NCI-H1105 treated with DMSO at 0.1 percent for 48 hours (cell line): ENCODE measurements around the gene GPR15LG.
"Not testable (repeated sequence)": the region's sequence is repeated elsewhere in the genome, so short reads cannot be mapped to it uniquely, and the experiment has no call there.

ENCODE experiments used
- DNase-seq: peaks from one replicate; lab custom pipeline; 2025; lab: John Stamatoyannopoulos, UW

Gene GPR15LG

DNA sequence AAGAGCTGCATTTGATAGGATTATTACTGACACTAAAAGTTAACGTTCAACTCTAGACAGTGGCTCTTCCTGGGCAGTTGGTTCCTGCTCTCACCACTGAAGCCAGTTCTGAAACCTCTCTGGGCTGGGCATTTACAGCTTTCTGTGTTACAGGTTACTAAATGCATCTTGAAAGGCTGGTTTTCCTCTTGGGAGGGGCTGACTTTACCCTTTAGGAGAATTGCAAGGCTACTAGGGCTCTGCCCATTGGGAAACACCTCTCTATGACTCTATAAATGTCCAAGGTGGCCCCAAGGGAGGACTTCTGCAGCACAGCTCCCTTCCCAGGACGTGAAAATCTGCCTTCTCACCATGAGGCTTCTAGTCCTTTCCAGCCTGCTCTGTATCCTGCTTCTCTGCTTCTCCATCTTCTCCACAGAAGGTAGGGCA lies at the start of gene GPR15LG:
Gene GPR15LG, plus strand, starts transcription at position 301 of the 429 bp plus-strand sequence. Its CDS starts 51 bp downstream, at position 352.
- DNase-seq: no peak

DNA sequence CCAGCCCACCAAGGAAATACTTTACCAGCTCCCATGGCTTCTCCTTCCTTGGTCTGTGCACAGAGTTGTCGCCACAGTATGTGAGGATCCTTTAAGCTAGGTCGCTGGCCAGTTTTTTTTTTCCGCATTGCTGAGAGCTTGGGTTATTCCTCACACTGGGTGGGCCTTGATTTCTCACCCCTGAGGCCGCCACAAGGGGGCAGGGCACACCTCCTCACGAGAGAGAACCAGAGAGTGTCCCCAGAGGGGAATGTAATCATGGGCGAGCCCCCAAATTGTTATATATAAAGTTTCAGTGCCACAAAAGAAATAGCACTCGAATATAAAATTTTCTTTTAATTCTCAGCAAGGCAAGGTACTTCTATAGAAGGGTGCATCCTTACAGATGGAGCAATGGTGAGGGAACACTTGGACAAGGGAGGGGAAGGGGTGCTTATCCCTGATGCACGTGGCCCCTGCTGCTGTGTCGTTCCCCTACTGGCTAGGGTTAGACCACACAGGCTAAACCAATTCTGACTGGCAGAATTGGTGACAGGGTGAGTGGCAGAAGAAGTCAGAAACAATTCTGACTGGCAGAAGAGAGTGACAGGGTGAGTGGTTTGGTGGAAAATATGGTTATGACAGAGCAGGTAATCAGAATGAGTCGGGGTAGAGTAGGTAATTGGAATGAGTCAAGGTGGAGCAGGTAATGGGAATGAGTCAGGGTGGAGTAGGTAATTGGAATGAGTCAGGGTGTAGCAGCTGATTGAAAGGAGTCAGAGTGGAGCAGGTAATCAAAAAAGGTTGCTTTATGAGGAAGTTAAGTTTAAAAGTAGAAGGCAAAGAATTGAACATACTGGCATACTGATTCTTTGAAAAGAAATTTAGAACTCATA lies 47.5 kb upstream of the GPR15LG start:
- not testable (repeated sequence) for DNase-seq

DNA sequence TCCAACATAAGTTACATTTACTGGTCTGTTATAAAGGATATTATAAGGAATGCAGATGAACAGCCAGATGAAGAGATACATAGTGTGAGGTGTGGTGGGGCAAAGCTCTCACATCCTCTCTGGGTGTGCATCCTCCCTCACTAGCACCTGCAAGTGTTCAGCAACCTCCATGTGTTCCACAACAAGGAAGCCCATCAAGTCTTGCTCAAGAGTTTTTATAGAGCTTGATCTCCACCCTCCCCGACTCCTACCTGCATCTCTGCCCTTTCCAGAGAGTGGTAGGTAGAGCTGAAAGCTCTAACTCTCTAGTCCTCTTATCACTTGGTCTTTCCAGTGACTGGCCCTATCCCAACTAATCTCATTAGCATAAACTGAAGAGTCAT lies 46.8 kb upstream of the GPR15LG start:
- no peak for DNase-seq

GRCh38 chr10:84135836-84136235 lies 37.8 kb upstream of the GPR15LG start:
- DNase-seq: no peak

GRCh38 chr10:84137811-84138210 lies 35.8 kb upstream of the GPR15LG start:
- no peak for DNase-seq

DNA sequence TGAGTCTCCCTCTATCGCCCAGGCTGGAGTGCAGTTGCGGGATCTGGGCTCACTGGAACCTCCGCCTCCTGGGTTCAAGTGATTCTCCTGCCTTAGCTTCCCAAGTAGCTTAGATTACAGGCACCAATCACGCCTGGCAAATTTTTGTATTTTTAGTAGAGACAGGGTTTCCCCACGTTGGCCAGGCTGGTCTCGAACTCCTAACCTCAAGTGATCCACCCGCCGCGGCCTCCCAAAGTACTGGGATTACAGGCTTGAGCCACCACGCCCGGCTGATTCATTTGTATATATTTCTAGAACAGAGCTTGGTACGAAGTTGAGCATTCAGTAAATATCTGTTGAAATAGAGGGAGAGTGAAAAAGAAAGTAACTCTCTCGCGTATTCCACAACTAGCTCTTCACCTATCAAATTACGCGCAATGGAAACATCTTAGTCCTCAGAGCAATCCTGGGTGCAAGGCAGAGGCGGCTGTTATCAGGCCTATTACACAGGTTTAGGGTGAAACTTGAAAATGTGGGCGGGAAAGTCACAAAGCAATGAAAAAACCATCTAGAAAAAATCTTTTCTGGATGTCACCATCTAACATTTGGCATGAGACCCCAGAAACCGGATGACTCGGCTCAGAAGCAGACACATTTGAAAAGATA lies 35.0 kb upstream of the GPR15LG start:
- DNase-seq: no peak

DNA sequence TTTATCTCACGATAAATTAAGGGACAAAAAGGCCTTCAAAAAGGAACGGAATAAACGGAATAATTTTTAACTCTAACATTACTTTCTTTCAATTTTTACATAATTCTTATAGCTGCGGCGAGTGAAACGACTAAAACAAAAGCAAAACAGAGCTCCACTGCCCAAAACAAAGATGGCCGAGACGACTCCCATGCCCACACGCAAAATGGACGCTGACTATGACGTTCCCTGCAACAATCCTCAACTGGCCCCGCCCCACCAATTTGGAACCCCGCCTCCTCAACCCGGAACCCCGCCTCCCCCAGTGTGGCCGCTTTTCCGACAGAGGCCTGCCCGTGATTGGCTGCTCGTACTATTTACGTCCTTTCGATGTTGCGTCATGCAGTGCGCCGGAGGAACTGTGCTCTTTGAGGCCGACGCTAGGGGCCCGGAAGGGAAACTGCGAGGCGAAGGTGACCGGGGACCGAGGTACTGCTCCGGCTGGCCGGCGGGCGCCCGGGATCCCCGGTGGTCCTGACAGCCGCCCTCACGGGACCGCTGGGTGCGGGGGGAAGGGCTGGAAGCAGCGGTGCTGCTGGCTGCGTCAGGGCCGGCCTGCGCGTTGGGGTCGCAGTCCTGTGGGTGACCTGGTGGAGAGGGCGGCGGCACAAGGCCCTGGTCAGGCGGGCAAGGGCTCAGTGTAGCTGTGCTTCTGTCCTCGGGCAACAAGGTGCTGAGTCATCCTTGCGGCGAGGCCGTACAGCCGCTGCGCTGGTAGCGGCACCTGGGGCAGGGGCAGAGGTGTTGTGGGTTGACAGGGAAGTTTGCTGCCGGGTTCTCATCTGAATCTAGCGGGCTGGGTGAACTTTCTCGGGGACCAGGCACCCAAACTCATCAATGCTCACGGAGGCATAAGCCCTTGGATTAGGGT lies 34.2 kb upstream of the GPR15LG start, which contains the start of gene GHITM:
Gene GHITM, plus strand, starts transcription at position 384 of the 910 bp plus-strand sequence. CDS start 1,992 bp downstream, outside the sequence.
- DNase-seq: peak; percentile 87

- no peak for DNase-seq
Measured at GRCh38 chr10:84140036-84140379, 33.6 kb upstream of the GPR15LG start.

- DNase-seq: no peak
Measured at GRCh38 chr10:84147347-84147746, 26.3 kb upstream of the GPR15LG start.

DNA sequence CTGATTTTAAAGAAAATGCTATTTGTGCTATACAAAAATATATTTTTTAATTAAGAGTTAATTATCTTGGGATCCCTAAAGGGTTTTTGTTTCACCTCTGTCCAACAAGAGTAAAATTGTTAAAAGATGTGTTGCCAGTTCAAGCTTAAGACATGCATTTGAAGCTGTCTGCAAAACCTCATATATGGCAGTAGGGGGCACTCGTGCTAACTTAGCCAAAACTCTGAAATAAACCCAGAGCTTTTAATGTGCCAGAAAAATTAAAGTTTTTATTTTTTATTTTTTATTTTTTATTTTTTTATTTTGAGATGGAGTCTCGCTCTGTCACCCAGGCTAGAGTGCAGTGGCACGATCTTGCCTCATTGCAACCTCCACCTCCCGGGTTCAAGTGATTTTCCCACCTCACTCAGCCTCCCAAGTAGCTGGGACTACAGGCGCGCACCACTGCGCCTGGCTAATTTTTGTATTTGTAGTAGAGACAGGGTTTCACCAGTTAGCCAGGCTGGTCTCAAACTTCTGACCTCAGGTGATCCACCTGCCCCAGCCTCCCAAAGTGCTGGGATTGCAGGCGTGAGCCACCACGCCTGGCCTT lies 25.5 kb upstream of the GPR15LG start:
- DNase-seq: peak; percentile 2

GRCh38 chr10:84149854-84150253 lies 23.7 kb upstream of the GPR15LG start:
- DNase-seq: no peak

- DNase-seq: no peak
Measured at GRCh38 chr10:84152769-84153168, 20.8 kb upstream of the GPR15LG start.

DNA sequence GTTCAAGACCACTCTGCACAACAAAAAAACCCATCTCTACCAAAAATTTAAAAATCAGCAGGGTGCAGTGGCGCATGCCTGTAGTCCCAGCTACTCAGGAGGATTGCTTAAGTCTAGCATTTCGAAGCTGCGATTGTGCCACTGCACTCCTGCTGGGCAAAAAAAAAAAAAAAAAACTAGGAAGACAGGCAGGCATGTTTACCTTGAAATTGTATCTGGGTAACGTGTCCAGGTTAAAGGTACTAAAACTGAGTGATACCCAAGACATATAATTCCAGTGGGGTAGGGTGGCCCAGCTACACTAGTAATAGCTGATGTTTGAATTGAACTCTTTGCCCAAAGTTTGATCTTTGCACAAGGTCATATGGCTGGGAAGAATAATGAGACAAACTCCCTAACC lies 18.1 kb upstream of the GPR15LG start:
- DNase-seq: no peak

DNA sequence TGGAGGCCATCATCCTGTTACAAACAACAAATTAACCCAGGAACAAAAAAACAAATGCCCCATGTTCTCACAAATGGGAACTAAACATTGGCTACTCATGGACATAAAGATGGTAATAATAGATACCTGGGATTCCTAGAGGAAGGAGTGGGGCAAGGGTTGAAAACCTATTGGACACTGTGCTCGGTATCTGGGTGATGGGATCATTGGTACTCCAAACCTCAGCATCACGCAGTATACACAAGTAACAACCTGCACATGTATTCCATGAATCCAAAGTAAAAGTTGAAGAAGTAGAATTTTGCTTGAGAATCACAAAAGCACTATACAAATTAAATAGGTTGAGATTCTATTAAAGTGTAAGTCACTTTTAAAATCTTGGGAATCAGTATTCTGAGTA lies 17.6 kb upstream of the GPR15LG start:
- DNase-seq: no peak

DNA sequence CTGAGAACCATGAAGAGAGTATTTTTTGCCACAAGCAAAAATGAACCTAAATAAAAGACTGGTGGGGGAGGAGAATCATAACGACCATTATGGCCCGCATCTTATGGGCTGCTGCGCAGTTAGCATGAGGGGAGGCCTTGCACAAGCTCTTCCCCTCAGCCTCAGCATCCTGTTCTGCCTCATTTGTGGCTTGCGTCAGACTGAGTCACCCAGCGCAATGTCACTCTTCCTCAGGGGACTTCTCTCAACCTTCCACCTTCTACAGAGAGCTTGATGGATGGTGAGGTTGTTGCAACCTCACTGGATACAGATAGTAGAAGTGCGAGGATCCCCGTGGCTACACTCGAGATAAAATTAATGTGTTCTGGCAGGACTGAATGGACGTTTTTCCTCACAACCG lies 16.8 kb upstream of the GPR15LG start:
- no peak for DNase-seq

- DNase-seq: peak; percentile 1
Measured at GRCh38 chr10:84158061-84158460, 15.5 kb upstream of the GPR15LG start.

- DNase-seq: no peak
Measured at GRCh38 chr10:84158550-84158949, 15.1 kb upstream of the GPR15LG start.

GRCh38 chr10:84159076-84159685 lies 14.4 kb upstream of the GPR15LG start:
- DNase-seq: no peak

GRCh38 chr10:84160663-84161362 lies 12.8 kb upstream of the GPR15LG start:
- no peak for DNase-seq

DNA sequence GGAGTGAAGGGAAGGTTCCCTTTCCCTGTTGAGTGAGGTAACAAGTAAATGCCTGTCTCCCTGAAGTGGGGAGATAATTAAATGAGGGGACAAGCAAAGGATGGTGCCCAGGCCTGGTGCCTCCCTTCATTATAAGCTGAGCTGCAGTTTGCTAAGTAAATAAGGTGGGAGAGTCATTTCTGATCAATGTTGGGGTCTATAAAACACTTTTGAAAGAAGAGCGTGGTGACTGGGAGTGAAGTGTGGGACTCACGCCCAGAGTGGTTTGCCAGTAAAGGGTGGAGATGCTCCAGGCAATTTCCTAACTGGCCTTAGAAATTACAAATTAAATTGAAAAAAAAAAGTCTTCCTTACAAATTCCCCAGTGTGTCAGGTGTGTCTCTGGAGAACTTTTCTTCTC lies 9.6 kb upstream of the GPR15LG start:
- DNase-seq: no peak

DNA sequence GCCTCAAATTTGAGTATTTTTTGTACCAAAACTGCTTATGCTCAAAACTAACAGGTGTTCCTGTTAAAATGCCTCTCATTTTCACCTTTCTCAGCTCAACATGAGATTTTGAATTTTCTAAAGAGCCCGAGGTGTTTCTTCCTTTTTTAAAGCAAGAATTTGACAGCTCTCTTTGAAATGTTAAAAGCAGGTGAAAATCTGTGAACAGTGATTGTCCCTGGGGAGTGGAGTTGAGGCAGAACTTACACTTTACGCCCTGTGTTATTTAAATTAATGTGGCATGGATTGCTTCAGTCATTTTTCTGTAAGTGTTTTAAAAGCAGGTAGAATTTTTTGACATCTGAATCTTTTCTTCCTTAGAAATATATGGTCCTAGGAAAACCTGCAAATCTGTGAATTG lies 9.2 kb upstream of the GPR15LG start:
- DNase-seq: no peak
